Measurements from ENCODE around the gene PPFIA3.
"Not testable (repeated sequence)": the region's sequence is repeated elsewhere in the genome, so short reads cannot be mapped to it uniquely, and the experiment has no call there.

The PPFIA3 gene

GRCh38 chr19:49103331-49104085 is 15.8 kb upstream of the PPFIA3 start:
- DNase-seq: no peak

- no peak for DNase-seq
Measured at GRCh38 chr19:49104229-49104864, 15.0 kb upstream of the PPFIA3 start.

DNA sequence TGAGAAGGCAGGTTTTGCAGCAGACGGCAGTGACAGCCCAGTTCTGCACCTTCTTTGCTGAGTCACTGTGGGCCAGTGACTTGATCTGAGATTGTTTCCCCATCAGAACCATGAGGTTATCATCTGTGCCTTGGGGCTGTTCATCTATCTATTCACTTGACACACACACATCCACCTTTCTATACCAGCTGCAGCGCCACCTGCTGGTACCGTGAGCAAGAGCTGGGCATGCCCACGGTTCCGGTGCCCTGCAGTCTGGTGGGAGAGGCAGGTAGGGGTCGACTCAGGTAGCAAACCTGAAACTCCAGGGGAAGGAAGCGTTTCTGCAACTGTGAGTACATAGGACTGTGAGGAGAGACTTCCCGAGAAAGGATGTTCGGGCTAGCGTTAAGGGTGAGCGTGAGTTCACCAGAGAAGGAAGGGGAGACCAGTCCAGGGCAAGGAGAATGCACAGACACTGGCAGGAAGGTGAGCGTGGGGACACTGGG is 12.7 kb upstream of the PPFIA3 start:
- peak; percentile 60 for DNase-seq

- no peak for DNase-seq
Measured at GRCh38 chr19:49107625-49108459, 11.5 kb upstream of the PPFIA3 start.

GRCh38 chr19:49109051-49109450 is 10.3 kb upstream of the PPFIA3 start:
- no peak for DNase-seq

DNA sequence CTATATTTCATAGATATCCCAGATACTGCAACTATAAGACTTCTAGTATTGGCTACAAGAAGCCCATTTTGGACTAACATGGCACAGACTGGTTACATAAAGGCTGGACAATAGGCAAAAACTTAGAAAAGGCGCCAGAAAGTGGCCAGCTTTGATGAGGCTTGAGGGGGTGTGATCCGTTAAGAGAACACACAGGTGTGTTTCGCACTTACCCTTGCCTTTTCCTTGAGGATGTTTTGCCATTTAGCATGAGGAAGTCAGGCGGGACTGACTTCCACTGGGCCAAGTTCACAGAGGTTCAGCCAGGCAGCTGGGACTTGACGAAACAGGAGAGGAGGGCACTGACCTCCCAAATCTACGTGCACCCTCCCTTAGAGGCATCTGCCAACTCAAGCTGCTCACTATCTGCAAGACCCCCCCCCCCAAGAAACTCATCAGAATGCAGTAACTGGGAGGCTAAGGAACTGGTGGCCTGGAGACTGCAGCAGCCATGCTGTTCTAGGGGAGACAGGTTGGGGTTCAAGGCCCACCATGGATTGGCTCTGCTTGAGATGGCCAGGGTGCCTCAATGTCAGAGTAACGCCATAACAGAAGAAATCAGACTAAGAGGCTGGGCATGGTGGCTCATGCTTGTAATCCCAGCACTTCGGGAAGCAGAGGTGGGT is 9.6 kb upstream of the PPFIA3 start:
- no peak for DNase-seq

DNA sequence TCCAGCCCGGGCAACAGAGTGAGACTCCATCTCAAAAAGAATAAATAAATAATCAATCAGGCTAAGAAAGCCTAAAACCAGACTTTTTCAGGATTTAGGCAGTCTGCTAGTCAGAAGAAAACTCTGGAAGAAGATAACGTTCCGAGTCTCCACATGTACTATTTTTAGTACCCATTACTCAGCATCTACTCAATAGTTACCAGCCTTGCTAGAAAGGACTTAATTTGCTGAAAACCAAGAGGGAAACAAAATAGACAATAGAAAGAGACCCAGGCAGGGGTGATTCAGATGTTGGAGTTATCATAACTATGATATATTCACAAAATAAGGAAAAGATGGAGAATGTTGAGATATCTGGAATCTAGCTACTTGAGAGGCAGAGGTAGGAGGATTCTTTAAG is 8.8 kb upstream of the PPFIA3 start:
- no peak for DNase-seq

DNA sequence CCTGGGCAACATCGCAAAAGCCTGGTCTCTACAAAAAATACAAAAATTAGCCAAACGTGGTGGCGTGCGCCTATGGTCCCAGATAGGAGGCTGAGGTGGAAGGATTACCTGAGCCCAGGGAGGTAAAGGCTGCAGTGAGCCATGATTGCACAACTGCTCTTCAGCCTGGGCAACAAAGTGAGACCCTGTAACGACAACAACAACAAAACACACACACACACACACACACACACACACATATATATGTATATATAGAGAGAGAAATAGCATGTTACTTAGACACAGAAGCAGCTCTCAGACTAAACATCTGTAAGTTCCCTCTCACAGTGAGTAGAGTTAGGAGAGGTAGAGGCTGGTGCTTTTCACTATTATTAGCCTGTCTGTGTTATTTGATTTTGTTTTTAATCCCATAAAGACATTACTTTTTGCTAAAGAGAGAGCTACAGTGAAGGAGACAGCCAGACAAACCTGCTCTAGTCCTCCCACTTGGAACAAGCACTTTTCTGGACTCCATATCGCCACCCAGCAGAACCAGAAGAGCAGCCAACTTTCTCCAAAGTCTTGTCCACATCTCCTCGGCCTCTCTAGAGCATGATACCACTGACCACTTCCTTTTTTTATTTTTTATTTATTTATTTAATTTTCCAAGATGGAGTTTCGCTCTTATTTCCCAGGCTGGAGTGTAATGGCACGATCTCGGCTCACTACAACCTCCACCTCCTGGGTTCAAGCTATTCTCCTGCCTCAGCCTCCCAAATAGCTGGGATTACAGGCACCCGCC is 7.9 kb upstream of the PPFIA3 start:
- DNase-seq: no peak

DNA sequence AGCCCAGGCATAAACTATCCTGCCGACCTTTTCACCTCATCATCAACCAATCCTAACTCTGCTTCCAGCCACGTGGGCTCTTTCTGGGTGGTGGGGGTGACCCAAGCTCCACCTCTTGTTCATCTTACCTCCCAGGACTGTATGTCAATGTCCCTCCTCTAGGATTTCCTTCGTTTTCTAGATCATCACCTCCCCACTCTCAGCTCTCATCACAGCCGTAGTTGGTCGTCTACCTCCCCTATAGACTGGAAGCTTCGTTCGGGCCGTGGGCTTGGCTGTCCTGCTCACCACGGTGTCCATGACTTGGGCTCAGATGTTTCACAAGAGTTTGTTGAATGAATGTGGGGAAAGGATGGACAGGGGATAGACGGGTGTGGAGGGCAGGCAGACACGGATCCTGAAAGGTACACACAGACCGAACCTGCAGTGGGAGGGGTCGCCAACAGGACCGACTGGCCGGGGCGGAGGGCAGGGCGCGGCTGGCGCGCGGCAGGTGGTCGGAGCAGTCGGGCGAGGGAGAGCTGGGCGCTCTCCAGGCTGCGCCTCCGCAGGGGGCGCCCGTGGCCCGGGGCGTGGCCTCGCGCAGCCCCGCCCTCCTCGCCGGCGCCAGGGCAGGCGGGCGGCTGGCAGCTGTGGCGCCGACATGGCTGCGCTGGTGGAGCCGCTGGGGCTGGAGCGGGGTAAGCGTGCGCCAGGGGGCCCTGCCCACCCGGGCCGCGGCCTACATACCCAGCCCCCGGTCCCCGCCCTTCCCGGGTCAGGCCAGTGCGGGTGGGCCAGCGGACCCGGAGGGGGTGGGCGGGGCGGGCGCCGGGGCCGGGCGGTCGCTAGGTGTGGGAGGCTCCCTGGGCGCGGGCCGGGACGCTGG is 5.3 kb upstream of the PPFIA3 start, which contains the start of gene LIN7B:
Gene LIN7B (plus strand): TSS at position 609 of the 868 bp plus-strand sequence. CDS start 35 bp downstream, at position 644.
- DNase-seq: peak; percentile 71

DNA sequence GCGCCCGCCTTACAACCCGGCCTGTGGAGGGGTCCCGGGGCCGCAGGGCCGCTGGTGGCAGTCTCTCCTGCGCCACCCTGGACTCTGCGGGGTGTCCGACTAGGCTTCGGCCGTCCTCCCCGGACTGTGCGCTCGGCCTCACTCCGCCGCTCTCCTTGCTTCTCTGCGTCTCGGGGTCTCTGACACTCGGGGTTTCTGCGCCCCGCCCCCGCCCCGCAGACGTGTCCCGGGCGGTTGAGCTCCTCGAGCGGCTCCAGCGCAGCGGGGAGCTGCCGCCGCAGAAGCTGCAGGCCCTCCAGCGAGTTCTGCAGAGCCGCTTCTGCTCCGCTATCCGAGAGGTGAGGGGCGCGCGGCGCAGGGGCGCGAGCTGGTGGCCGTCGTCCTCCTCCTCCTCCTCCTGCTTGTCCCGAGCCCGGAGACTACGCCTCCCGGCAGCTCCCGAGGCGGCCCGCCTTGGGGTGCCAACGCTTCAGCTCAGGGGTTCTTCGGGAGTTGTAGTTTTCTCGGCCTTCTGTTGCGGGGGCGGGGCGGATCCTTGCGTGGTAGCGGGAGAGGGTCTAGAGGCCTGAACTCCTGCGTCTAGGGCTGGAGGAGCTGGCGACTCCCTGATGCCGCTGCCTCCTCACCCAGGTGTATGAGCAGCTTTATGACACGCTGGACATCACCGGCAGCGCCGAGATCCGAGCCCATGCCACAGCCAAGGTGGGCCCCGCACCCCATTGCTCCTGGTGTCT is 4.5 kb upstream of the PPFIA3 start:
- DNase-seq: peak; percentile 61

- DNase-seq: no peak
Measured at GRCh38 chr19:49116544-49116943, 2.8 kb upstream of the PPFIA3 start.

DNA sequence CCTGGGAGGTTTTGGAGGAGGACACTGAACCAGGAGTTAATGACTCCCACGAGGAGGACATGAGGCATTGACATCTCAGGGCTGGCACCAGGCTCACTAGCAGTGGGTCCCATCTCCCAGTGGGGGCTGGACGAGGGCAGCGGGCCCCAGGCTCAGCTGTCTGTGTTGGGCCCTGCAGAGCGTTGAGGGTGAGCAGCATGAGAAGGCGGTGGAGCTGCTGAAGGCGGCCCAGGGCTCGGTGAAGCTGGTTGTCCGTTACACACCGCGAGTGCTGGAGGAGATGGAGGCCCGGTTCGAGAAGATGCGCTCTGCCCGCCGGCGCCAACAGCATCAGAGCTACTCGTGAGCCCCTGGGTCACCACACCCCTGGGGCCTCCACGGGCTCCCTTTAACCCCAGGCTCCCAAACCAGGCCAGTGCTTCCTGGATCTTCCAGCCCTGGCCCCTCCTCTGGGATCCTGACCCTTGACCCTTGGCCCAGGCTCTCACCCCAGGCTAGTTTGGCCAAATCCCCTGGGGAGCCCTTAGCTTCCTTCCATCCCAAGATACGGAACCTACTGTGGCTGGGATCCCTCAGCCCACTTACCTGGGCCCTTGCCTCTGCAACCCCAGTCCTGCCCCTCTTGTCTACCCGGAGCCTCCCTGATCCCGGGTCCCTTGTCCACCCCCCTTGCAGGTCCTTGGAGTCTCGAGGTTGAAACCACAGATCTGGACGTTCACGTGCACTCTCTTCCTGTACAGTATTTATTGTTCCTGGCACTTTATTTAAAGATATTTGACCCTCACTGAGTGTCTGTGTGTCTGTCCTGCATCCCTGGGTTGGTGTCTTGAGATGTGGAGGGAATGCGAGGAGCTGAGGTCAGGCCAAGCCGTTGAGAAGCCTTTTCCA is 1.4 kb upstream of the PPFIA3 start:
- DNase-seq: no peak

GRCh38 chr19:49118565-49119410 is 556 bp upstream of the PPFIA3 start, which contains the start of gene C19orf73:
C19orf73 (minus strand) TSS chr19:49119143; CDS start chr19:49119022, 121 bp downstream.
- peak; percentile 95 for DNase-seq

DNA sequence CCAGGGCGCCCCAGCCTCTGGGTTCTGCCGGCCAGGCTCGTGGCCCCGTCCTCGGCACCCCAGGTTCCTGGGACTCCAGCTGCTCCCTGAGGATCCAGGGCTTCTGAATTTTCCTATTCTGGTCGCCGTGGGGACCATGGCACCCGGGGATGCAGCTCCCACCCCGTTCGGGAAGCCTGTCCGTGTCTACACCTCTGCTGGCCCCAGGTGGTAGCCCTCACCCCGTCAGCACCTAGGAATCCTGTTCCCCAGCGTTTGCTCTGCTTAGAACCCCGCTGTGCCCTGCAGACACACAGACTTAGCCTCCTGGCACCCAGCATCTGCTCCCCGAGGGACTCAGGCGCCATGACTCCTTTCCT is 960 bp downstream of the PPFIA3 start:
- DNase-seq: no peak

DNA sequence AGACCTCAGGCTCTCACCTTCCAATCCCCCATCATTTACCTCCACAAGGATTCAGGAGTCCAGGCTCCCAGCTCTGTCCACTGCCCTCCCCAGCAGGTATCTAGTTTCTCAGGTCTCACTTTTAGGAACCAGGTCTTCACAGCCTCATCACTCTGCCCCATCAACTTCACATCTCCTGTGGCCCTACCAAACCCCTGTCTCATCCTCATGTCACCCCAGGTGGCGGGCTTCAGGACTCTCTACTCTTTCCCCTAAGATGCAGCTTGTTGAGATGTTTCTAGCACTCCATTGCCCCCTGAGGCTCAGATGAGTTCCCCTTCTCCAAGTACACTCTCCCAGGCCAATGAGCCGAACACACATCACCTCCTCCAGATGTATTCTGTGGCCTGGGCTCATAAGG is 1.5 kb downstream of the PPFIA3 start:
- no peak for DNase-seq

DNA sequence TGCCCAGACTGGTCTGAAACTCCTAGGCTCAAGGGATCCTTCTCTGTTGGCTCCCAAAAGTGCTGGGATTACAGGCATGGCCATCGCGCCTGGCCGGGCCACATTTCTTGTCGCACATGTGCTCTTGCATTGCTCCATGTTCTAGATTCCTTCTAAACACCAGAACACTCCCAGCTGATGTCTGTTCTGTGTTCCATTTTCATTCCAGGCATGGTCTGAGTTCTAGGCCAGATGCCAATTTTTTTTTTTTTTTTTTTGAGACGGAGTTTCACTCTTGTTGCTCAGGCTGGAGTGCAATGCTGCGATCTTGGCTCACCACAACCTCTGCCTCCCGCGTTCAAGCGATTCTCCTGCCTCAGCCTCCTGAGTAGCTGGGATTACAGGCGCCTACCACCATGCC is 2.5 kb downstream of the PPFIA3 start:
- DNase-seq: not testable (repeated sequence)

DNA sequence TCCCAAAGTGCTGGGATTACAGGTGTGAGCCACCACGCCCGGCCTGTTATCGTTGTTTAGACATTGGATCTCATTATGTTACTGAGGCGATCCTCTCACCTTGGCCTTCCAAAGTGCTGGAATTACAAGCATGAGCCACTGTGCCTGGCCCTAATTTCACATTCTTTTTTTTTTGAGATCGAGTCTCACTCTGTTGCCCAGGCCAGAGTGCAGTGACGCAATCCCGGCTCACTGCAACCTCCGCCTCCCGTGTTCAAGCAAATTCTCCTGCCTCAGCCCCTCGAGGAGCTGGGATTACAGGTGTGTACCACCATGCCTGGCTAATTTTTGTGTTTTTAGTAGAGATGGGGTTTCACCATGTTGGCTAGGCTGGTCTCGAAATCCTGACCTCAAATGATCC is 3.9 kb downstream of the PPFIA3 start:
- DNase-seq: not testable (repeated sequence)
